WERI-Rb-1 (cell line): ENCODE data around the gene ALAS1.

Experiments used
- DNase-seq: peaks from one replicate; pipeline ENCODE4 v3.0.0-alpha.2; 2020
- H3K27ac ChIP-seq: fragments of 250-450 bp; sonication (Bioruptor Pico); 2 replicates; pipeline ENCODE4 v1.5.1; 2020; ENCODE audit warnings: mild to moderate bottlenecking, moderate library complexity
- H3K27me3 ChIP-seq: fragments of 250-450 bp; sonication (Bioruptor Pico); 2 replicates; pipeline ENCODE4 v1.5.1; 2021; ENCODE audit warnings: mild to moderate bottlenecking, low read depth, moderate library complexity; ENCODE audit not compliant: insufficient read depth, severe bottlenecking
- H3K36me3 ChIP-seq: fragments of 250-450 bp; sonication (Bioruptor Pico); 2 replicates; pipeline ENCODE4 v1.5.1; 2020; ENCODE audit warnings: mild to moderate bottlenecking, moderate library complexity
- H3K4me3 ChIP-seq: 2 replicates; pipeline ENCODE4 v1.5.1; 2011; ENCODE audit warnings: low read depth, mild to moderate bottlenecking, control low read depth, low read length
- H3K9me3 ChIP-seq: fragments of 250-450 bp; sonication (Bioruptor Pico); 2 replicates; pipeline ENCODE4 v1.5.1; 2021; ENCODE audit warnings: mild to moderate bottlenecking, moderate library complexity; ENCODE audit not compliant: severe bottlenecking
- CTCF ChIP-seq: IDR thresholded peaks from 2 replicates; pipeline ENCODE4 v1.5.1; 2011; ENCODE audit warnings: low read depth, mild to moderate bottlenecking, control low read depth, inconsistent platforms, low read length

The ALAS1 gene

GRCh38 chr3:52194485-52195290 lies 3.3 kb upstream of the ALAS1 start:
- DNase-seq = no peak
- Histone ChIP-seq H3K36me3 (no peaks in the 10 kb centered on the region; the same call in 1 of the 2 replicates), H3K9me3 (no peaks in the 10 kb centered on the region), H3K27me3 (no peaks in the 10 kb centered on the region), H3K27ac (no peak overlapping the region), H3K4me3 (no peak overlapping the region)
- no peak for TF ChIP-seq CTCF

DNA sequence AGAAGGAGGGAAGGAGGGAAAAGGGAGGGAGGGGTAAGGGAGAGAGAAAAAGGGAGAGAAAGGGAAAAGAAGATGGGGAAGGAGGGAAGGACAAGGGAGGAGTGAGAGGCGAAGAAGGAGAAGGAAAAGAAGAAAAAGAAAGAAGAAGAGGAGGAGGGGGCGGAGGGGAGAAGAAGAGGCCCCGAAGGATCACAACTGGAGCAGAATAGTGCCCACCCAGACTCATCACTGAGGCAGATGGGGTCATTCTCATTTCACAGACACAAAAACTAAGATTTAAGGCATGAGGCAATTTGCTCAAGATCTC lies 2.7 kb upstream of the ALAS1 start:
- no peak for TF ChIP-seq CTCF
- no peaks in the 10 kb centered on the region for H3K9me3 ChIP-seq
- H3K27ac ChIP-seq = no peak overlapping the region
- DNase-seq = no peak
- H3K36me3 ChIP-seq = no peaks in the 10 kb centered on the region; the same call in 1 of the 2 replicates
- H3K27me3 ChIP-seq = no peaks in the 10 kb centered on the region
- no peak overlapping the region for H3K4me3 ChIP-seq

- H3K36me3 ChIP-seq = peaks cover 3% of the 10 kb centered on the region; the same call in 1 of the 2 replicates
- no peak overlapping the region for H3K27ac ChIP-seq
- no peaks in the 10 kb centered on the region for H3K27me3 ChIP-seq
- TF ChIP-seq CTCF = no peak
- no peak for DNase-seq
- no peak overlapping the region for H3K4me3 ChIP-seq
- H3K9me3 ChIP-seq = no peaks in the 10 kb centered on the region
Measured at GRCh38 chr3:52195823-52196331, 2.1 kb upstream of the ALAS1 start.

DNA sequence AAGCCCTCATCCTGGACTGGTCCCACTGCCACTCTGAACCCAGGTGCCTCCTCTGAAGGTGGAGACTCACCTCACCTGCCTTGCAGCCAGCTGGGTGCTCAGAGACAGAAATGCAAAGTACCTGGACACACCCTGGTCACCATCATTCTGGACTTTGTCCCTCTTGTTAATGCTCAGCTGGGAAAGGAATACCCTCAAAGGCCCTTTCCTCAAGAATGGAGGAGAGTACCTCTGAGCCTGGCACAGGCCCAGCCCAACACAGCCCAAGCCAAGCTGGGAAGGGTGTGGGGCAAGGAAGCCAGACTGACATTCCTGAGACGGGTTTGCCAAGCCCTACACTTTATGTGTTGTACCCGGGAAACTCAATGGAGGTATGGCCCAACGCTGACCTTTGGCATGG lies 983 bp upstream of the ALAS1 start:
- no peak for DNase-seq
- Histone ChIP-seq H3K27ac (no peak overlapping the region), H3K9me3 (no peaks in the 10 kb centered on the region), H3K4me3 (no peak overlapping the region), H3K36me3 (peaks cover 7% of the 10 kb centered on the region), H3K27me3 (no peaks in the 10 kb centered on the region)
- no peak for TF ChIP-seq CTCF

DNA sequence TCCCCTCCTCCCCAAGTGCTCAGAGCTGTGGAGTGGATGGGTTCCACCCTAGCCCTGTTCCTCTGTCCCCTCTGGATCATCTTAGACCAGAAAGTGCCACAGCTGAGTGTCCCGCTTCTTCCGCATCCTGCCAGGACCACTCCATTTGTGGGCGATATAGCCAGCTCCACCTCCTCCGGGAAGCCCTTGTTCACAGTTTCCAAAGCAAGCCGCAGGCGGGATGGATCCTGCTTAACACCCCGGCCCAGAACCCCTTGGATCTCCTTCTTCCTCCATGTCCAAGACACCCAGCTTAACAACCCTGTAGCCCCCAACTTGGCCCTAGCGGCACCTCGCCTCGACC lies 490 bp upstream of the ALAS1 start:
- H3K36me3 ChIP-seq = peaks cover 11% of the 10 kb centered on the region
- peak overlapping the region; percentile 32 for H3K27ac ChIP-seq
- H3K27me3 ChIP-seq = no peaks in the 10 kb centered on the region
- DNase-seq = no peak
- H3K9me3 ChIP-seq = no peaks in the 10 kb centered on the region
- TF ChIP-seq CTCF = no peak
- peak overlapping the region; percentile 19; the same call in 1 of the 2 replicates for H3K4me3 ChIP-seq
